K562 (cell line): ENCODE data around the gene ITGAL. TPM values are rescaled to one million over a fixed set of nuclear protein-coding genes. Genes with fewer than 3 reads are reported as not detected.

ENCODE experiments used
- ATAC-seq: fragments of 200-7000 bp; cut with Tn5 transposase; 3 replicates; pipeline ENCODE4 v1.9.1; 2020; ENCODE audit warnings: moderate library complexity
- BruUV-seq: library from RNA; stranded (reverse); fragments of 400-500 nt; replicated peaks from 2 replicates; lab custom pipeline; 2021; lab: Mats Ljungman, UMichigan
- CTCF ChIA-PET: fragments of 300-600 bp; formaldehyde crosslinking; extraction: SDS; loops from one replicate; lab custom pipeline; 2021; ENCODE audit warnings: low intra/inter-chr PET ratio; lab: Yijun Ruan, JAX
- POLR2A ChIA-PET: fragments of 300-600, 350-650 bp; sonication (Branson Sonifier 250); formaldehyde crosslinking; extraction: SDS; loops from one replicate; lab custom pipeline; 2021; ENCODE audit warnings: antibody characterized with exemption, inconsistent platforms; lab: Yijun Ruan, JAX
- DNase-seq, 4 experiments: peaks; one replicate each; pipeline versions ENCODE4 v3.0.0 to v3.0.0-alpha.2; 2011 to 2018; ENCODE audit warnings: low spot score in 3 of 4, mixed read lengths in 3 of 4; ENCODE audit errors: extremely low read depth in 1 of 4
- FAIRE-seq: peaks from 2 replicates; lab custom pipeline; 2011; peaks lifted over from hg19 to GRCh38; lab: Jason Lieb, UNC
- H2AFZ ChIP-seq: 2 replicates; pipeline ENCODE4 v1.6.0; 2011; ENCODE audit warnings: low read depth, low read length, control low read depth, inconsistent platforms
- H3K27ac ChIP-seq: fragments of 200-600 bp; 3 replicates; pipeline ENCODE4 v1.8.0; 2011; ENCODE audit warnings: low read depth, mild to moderate bottlenecking, control low read depth, inconsistent platforms, low read length, moderate library complexity, mixed read lengths; ENCODE audit errors: extremely low read depth
- H3K27me3 ChIP-seq, 2 experiments: fragments of 300-600 bp in 1 of 2; 2 replicates in 1 of 2; 3 replicates in 1 of 2; pipeline versions ENCODE4 v1.6.0 to v1.8.0; 2011; ENCODE audit warnings: inconsistent platforms in 2 of 2, low read length in 2 of 2, mild to moderate bottlenecking in 1 of 2, mixed read lengths in 1 of 2, moderate library complexity in 1 of 2; ENCODE audit not compliant: control insufficient read depth in 2 of 2, insufficient read depth in 2 of 2
- H3K36me3 ChIP-seq: fragments of 300-600 bp; 3 replicates; pipeline ENCODE4 v1.8.0; 2011; ENCODE audit warnings: mild to moderate bottlenecking, low read length, inconsistent platforms; ENCODE audit not compliant: control insufficient read depth, insufficient read depth
- H3K4me1 ChIP-seq, 2 experiments: fragments of 200-600 bp in 1 of 2; replicated peaks in 1 of 2; 2 replicates in 1 of 2; 3 replicates in 1 of 2; pipeline versions ENCODE4 v1.5.1 to v1.8.0; 2011; ENCODE audit warnings: inconsistent platforms in 2 of 2, low read length in 2 of 2, mild to moderate bottlenecking in 1 of 2, mixed read lengths in 1 of 2, moderate library complexity in 1 of 2; ENCODE audit not compliant: control insufficient read depth in 2 of 2, insufficient read depth in 2 of 2
- H3K4me2 ChIP-seq: 2 replicates; pipeline ENCODE4 v1.6.1; 2011; ENCODE audit warnings: low read length, control low read depth, inconsistent platforms, mixed read lengths; ENCODE audit not compliant: insufficient read depth
- H3K4me3 ChIP-seq: fragments of 200-600 bp; sonication (generic), shearing (Covaris generic); 2 replicates; pipeline ENCODE4 v1.5.1; 2016; ENCODE audit warnings: control low read depth, inconsistent platforms
- H3K79me2 ChIP-seq: fragments of 200-600 bp; 3 replicates; pipeline ENCODE4 v1.8.0; 2011; ENCODE audit warnings: low read length, inconsistent platforms; ENCODE audit not compliant: control insufficient read depth, insufficient read depth
- H3K9ac ChIP-seq, 2 experiments: 2 replicates each; pipeline versions ENCODE4 v1.6.0 to v1.6.1; 2011; ENCODE audit warnings: low read depth in 2 of 2, low read length in 2 of 2, control low read depth in 1 of 2, inconsistent platforms in 1 of 2, mild to moderate bottlenecking in 1 of 2, mixed read lengths in 1 of 2; ENCODE audit not compliant: insufficient read depth in 1 of 2
- H3K9me1 ChIP-seq: one replicate; pipeline ENCODE4 v1.6.0; 2011; ENCODE audit warnings: inconsistent platforms, mild to moderate bottlenecking, low read length, moderate library complexity; ENCODE audit not compliant: control insufficient read depth, insufficient read depth
- H3K9me3 ChIP-seq: replicated peaks from 2 replicates; pipeline ENCODE4 v1.5.1; 2011; ENCODE audit warnings: low read depth, low read length, inconsistent platforms; ENCODE audit not compliant: control insufficient read depth, insufficient read depth
- H4K20me1 ChIP-seq: replicated peaks from 2 replicates; pipeline ENCODE4 v1.6.1; 2011; ENCODE audit warnings: low read length, inconsistent platforms, mixed read lengths; ENCODE audit not compliant: control insufficient read depth, insufficient read depth
- CEBPG ChIP-seq, 3 experiments: fragments of 200-800 bp in 1 of 3; sonication (Bioruptor generic) in 1 of 3; sonication (generic) in 1 of 3; formaldehyde crosslinking in 1 of 3; IDR thresholded peaks in 2 of 3; conservative IDR thresholded peaks in 1 of 3; 2 replicates each; pipeline versions ENCODE4 v1.6.1 to v1.8.0; 2016 to 2022; ENCODE audit warnings: missing compliant biosample characterization in 2 of 3, missing genetic modification characterization in 2 of 3, mild to moderate bottlenecking in 1 of 3, missing genetic modification reagents in 1 of 3
- MAFK ChIP-seq: IDR thresholded peaks from 2 replicates; pipeline ENCODE4 v1.6.1; 2011; ENCODE audit warnings: low read length, improper control_type of control experiment
- MLX ChIP-seq, 2 experiments: fragments of 450-650 bp in 1 of 2; sonication (generic) in 1 of 2; formaldehyde crosslinking; conservative IDR thresholded peaks; 2 replicates each; pipeline versions ENCODE4 v1.4.0 to v1.8.1; 2020 to 2022; ENCODE audit warnings: mild to moderate bottlenecking in 1 of 2, missing genetic modification reagents in 1 of 2
- RCOR1 ChIP-seq, 2 experiments: IDR thresholded peaks; 2 replicates each; pipeline ENCODE4 v1.6.1; 2012; ENCODE audit warnings: low read depth in 2 of 2, low read length in 2 of 2, borderline replicate concordance in 1 of 2, improper control_type of control experiment in 1 of 2
- ZKSCAN1 ChIP-seq: fragments of 150-350 bp; IDR thresholded peaks from 2 replicates; pipeline ENCODE4 v1.6.1; 2016; ENCODE audit warnings: low read depth, low read length
- ZNF830 ChIP-seq: fragments of 250-450 bp; sonication (Bioruptor Pico); IDR thresholded peaks from 2 replicates; pipeline ENCODE4 v1.5.0; 2021; ENCODE audit warnings: mild to moderate bottlenecking
- WGBS: fragments of 100-300 bp; shearing (Covaris generic); methylation state at CpG from one replicate; pipeline ENCODE4 v1.1.6; 2016; ENCODE audit warnings: low coverage, mixed read lengths; ENCODE audit not compliant: insufficient coverage; ENCODE audit errors: missing lambda C conversion rate; 5-methylcytosine and 5-hydroxymethylcytosine counted together
- in situ Hi-C: fragments of 300-500 bp; cut with MboI; formaldehyde crosslinking; loops from 4 replicates; pipeline ENCODE4 v1.15.0; 2018; ENCODE audit warnings: inconsistent platforms, mixed read lengths
- intact Hi-C: fragments of 100-400 bp; cut with micrococcal nuclease; formaldehyde crosslinking; loops from 2 replicates; pipeline ENCODE4 v1.14.2; 2022
- polyA plus RNA-seq, 8 experiments: library from polyadenylated mRNA; depleted of rRNA in 4 of 8; stranded (reverse) in 5 of 8; unstranded in 3 of 8; fragments of >200 nt; fragmentation: Nextera tagmentation in 2 of 8; fragmentation: Illumina TruSeq in 1 of 8; extraction: Ambion mirVana in 2 of 8; extraction: Trizol in 1 of 8; gene quantifications; 2 replicates each; pipeline versions ENCODE4 v1.2.1 to v1.2.3, GENCODE V29; 2011 to 2014; ENCODE audit warnings: inconsistent platforms in 1 of 8, missing spikeins in 1 of 8
- total RNA-seq, 7 experiments: library from RNA; depleted of rRNA in 6 of 7; stranded (reverse); fragments of >200 nt in 6 of 7; fragmentation: Illumina TruSeq in 2 of 7; extraction: Trizol in 2 of 7; gene quantifications; 2 replicates each; pipeline versions ENCODE4 v1.2.1 to v1.2.3, GENCODE V29; 2011 to 2021; ENCODE audit warnings: low replicate concordance in 1 of 7
- TF ChIP-seq, protein P1 (sequence below): fragments of 250-450 bp; sonication (Bioruptor Pico); IDR thresholded peaks from 2 replicates; pipeline ENCODE4 v1.5.0; 2021; ENCODE audit warnings: mild to moderate bottlenecking, borderline replicate concordance

Gene ITGAL
- total and polyA plus RNA-seq, 9 of the 15 experiments (the other 6 are each of a cell fraction or from before 2014, with no cell fraction given): 0.01 to 0.53 TPM; not detected in 7

DNA sequence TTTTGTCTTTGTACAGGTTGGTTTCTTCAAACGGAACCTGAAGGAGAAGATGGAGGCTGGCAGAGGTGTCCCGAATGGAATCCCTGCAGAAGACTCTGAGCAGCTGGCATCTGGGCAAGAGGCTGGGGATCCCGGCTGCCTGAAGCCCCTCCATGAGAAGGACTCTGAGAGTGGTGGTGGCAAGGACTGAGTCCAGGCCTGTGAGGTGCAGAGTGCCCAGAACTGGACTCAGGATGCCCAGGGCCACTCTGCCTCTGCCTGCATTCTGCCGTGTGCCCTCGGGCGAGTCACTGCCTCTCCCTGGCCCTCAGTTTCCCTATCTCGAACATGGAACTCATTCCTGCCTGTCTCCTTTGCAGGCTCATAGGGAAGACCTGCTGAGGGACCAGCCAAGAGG, 48.9 kb downstream of the ITGAL start:
- no peak overlapping the region for H3K4me2 ChIP-seq
- H4K20me1 ChIP-seq: no peaks in the 10 kb centered on the region
- no peak overlapping the region for H3K4me3 ChIP-seq
- ATAC-seq: no peak
- ChIA-PET CTCF (no interaction called here), POLR2A (interaction anchor here (0.6 to 4.3 kb wide), 5 partner anchors 14 to 81 kb away, joined by 3 to 16 read pairs (median 3); no protein-coding TSS in a partner anchor)
- H3K79me2 ChIP-seq: peaks cover 19% of the 10 kb centered on the region
- no TSS peak for BruUV-seq
- no peak for FAIRE-seq
- WGBS: 52% methylated on average over 7 of the region's 7 CpGs
- no peak for TF ChIP-seq MLX (CRISPR knock-in tag; conservative IDR thresholded peaks at IDR 0.05)
- no peak for TF ChIP-seq RCOR1 (IDR thresholded peaks at IDR 0.05; ENCODE audit: borderline replicate concordance in 1 of 2, low read depth in 2 of 2, low read length in 2 of 2)
- no peak for TF ChIP-seq CEBPG (CRISPR knock-in tag; IDR thresholded peaks at IDR 0.05)
- TF ChIP-seq CEBPG (tag; conservative IDR thresholded peaks at IDR 0.05 in 1 of 2, IDR thresholded peaks at IDR 0.05 in 1 of 2): no peak
- TF ChIP-seq ZNF830: no peak
- TF ChIP-seq, protein P1, sequence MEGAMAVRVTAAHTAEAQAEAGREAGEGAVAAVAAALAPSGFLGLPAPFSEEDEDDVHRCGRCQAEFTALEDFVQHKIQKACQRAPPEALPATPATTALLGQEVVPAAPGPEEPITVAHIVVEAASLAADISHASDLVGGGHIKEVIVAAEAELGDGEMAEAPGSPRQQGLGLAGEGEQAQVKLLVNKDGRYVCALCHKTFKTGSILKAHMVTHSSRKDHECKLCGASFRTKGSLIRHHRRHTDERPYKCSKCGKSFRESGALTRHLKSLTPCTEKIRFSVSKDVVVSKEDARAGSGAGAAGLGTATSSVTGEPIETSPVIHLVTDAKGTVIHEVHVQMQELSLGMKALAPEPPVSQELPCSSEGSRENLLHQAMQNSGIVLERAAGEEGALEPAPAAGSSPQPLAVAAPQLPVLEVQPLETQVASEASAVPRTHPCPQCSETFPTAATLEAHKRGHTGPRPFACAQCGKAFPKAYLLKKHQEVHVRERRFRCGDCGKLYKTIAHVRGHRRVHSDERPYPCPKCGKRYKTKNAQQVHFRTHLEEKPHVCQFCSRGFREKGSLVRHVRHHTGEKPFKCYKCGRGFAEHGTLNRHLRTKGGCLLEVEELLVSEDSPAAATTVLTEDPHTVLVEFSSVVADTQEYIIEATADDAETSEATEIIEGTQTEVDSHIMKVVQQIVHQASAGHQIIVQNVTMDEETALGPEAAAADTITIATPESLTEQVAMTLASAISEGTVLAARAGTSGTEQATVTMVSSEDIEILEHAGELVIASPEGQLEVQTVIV (CRISPR knock-in tag): no peak
- no peak for TF ChIP-seq MAFK
- TF ChIP-seq ZKSCAN1: no peak
- peaks cover 17% of the 10 kb centered on the region; the same call in 1 of the 3 replicates for H3K36me3 ChIP-seq
- no peak for DNase-seq
- no peaks in the 10 kb centered on the region for H3K9me3 ChIP-seq
- no peak overlapping the region for H2AFZ ChIP-seq
- peak overlapping the region in 1 of 2 experiments; percentile 62; a peak in 1 of 4 replicates for H3K9ac ChIP-seq
- peaks cover 4% of the 10 kb centered on the region for H3K9me1 ChIP-seq
- no peak overlapping the region for H3K27ac ChIP-seq
- in situ Hi-C loops: no loop called here
- intact Hi-C loops: no loop called here
- peaks cover 16 to 44% of the 10 kb centered on the region in 2 experiments; a peak in 4 of 5 replicates for H3K4me1 ChIP-seq
- H3K27me3 ChIP-seq: no peaks in the 10 kb centered on the region
